HS-27A (cell line): ENCODE measurements around the gene RDH16.
"Not testable (repeated sequence)": the region's sequence is repeated elsewhere in the genome, so short reads cannot be mapped to it uniquely, and the experiment has no call there.

Experiments used
- DNase-seq: peaks from one replicate; pipeline ENCODE4 v3.0.0-alpha.2; 2012; ENCODE audit warnings: low read depth, missing footprints

Gene RDH16

GRCh38 chr12:56921346-56921745 is 36.1 kb downstream of the RDH16 start:
- DNase-seq = no peak

DNA sequence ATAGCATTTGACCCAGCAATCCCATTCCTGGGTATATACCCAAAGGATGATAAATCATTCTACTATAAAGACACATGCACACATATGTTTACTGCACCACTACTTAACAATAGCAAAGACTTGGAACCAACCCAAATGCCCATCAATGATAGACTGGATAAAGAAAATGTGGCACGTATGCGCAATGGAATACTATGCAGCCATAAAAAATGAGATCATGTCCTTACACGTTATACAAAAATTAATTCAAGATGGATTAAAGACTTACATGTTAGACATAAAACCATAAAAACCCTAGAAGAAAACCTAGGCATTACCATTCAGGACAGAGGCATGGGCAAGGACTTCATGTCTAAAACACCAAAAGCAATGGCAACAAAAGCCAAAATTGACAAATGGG is 39.3 kb downstream of the RDH16 start:
- not testable (repeated sequence) for DNase-seq

- DNase-seq = no peak
Measured at GRCh38 chr12:56916996-56917333, 40.4 kb downstream of the RDH16 start.

GRCh38 chr12:56916296-56916995 is 41.0 kb downstream of the RDH16 start:
- no peak for DNase-seq

GRCh38 chr12:56914724-56915123 is 42.7 kb downstream of the RDH16 start:
- DNase-seq = no peak

GRCh38 chr12:56914256-56914655 is 43.2 kb downstream of the RDH16 start:
- DNase-seq = no peak

DNA sequence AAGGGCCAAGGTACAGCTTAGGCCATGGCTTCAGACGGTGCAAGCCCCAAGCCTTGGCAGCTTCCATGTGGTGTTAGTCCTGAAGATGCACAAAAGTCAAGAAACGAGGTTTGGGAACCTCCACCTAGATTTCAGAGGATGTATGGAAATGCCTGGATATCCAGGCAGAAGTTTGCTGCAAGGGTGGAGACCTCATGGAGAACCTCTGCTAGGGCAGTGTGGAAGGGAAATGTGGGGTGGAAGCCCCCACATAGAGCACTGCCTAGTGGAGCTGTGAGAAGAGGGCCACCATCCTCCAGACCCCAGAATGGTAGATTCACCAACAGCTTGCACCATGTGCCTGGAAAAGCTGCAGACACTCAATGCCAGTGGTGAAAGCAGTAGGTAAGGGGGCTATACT is 48.0 kb downstream of the RDH16 start:
- DNase-seq = not testable (repeated sequence)

GRCh38 chr12:56908136-56908535 is 49.3 kb downstream of the RDH16 start:
- no peak for DNase-seq

DNA sequence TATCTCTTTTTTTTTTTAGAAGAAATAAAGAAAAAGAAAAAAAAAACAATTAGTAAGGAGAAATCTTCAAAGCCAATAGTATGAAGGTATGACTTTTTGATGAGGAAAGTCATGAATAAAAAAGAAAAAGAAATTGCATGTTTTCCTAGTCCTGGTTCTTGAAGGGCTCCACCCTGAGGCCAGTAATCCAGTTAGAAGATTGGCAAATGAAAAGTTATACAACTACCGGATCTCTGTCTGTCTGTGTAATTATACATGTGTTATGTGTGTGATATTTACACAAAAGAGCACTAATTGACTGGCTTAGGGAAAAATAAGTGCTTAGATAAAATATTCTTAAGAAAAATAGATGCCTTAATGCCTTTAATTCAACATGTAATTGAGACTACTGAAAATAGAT is 51.6 kb downstream of the RDH16 start:
- no peak for DNase-seq

DNA sequence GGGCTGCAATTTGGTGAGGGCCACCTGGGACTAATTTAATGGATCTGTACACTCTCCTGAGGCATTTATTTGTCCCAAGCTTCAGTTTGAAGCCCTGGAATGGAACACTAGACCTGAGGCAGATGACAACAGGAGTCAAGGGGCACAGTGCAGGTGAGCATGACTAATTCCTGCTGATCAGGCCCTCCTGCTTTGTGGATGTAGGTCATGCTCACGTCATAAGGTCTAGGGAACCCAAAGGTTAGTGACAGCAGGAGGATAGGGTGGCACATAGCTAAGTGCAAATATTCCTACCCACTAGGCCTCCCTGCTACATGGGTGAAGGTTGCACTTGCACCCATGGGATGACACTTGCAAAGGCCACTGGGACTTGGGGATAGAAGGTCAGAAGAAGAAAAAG is 54.0 kb downstream of the RDH16 start:
- DNase-seq = no peak
